Nephron (organoid): ENCODE results near the gene TLE1.

Experiments
- H3K27ac Mint-ChIP-seq, 3 experiments: 2 replicates each; pipeline ENCODE4 v1.8.0; 2020; ENCODE audit warnings: mixed read lengths in 3 of 3, mild to moderate bottlenecking in 2 of 3, moderate library complexity in 1 of 3
- H3K27me3 Mint-ChIP-seq: 2 replicates; pipeline ENCODE4 v1.8.0; 2021; ENCODE audit warnings: low read depth, mild to moderate bottlenecking, moderate library complexity, mixed read lengths
- H3K36me3 Mint-ChIP-seq: 2 replicates; pipeline ENCODE4 v1.8.0; 2020; ENCODE audit warnings: low read depth, mixed read lengths
- H3K4me1 Mint-ChIP-seq: 2 replicates; pipeline ENCODE4 v1.8.0; 2020; ENCODE audit warnings: mixed read lengths
- H3K4me3 Mint-ChIP-seq, 3 experiments: 2 replicates each; pipeline ENCODE4 v1.8.0; 2020; ENCODE audit warnings: mild to moderate bottlenecking in 3 of 3, mixed read lengths in 3 of 3, moderate library complexity in 2 of 3
- H3K9me3 Mint-ChIP-seq: 2 replicates; pipeline ENCODE4 v1.8.0; 2020; ENCODE audit warnings: mixed read lengths
- TF ChIP-seq, protein P1 (sequence below), 3 experiments: fragments of 200-600 bp; sonication (generic); IDR thresholded peaks; one replicate each; pipeline ENCODE4 v1.5.0; 2021; ENCODE audit warnings: antibody characterized with exemption in 3 of 3; ENCODE audit not compliant: unreplicated experiment in 3 of 3

TLE1 gene

DNA sequence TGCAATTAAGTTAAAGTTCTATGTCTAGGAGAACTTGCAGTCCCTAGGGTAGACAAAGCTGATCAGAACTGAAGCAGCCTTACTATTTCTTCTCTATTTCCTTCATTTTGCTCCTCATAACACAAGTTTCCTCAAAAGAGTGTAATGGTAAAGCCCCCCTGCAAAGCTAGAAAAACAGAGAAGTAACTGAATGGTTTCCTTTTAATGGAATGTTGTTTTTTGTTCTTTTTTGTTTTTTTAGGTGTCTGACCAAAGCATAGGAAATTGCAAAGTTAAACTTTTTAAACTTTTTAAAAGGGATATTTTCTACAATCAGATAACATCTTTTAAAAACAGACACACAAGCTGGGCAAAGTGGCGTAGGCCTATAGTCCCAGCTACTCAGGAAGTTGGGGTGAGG is 145.7 kb downstream of the TLE1 start:
- Mint-ChIP-seq H3K36me3 (no peaks in the 10 kb centered on the region), H3K4me1 (peaks cover 44% of the 10 kb centered on the region), H3K4me3 (no peak overlapping the region), H3K9me3 (no peaks in the 10 kb centered on the region), H3K27ac (no peak overlapping the region), H3K27me3 (peaks cover 5% of the 10 kb centered on the region)
- TF ChIP-seq, protein P1, sequence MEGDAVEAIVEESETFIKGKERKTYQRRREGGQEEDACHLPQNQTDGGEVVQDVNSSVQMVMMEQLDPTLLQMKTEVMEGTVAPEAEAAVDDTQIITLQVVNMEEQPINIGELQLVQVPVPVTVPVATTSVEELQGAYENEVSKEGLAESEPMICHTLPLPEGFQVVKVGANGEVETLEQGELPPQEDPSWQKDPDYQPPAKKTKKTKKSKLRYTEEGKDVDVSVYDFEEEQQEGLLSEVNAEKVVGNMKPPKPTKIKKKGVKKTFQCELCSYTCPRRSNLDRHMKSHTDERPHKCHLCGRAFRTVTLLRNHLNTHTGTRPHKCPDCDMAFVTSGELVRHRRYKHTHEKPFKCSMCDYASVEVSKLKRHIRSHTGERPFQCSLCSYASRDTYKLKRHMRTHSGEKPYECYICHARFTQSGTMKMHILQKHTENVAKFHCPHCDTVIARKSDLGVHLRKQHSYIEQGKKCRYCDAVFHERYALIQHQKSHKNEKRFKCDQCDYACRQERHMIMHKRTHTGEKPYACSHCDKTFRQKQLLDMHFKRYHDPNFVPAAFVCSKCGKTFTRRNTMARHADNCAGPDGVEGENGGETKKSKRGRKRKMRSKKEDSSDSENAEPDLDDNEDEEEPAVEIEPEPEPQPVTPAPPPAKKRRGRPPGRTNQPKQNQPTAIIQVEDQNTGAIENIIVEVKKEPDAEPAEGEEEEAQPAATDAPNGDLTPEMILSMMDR (IDR thresholded peaks at IDR 0.05; ENCODE audit: unreplicated experiment in 3 of 3), result no peak

DNA sequence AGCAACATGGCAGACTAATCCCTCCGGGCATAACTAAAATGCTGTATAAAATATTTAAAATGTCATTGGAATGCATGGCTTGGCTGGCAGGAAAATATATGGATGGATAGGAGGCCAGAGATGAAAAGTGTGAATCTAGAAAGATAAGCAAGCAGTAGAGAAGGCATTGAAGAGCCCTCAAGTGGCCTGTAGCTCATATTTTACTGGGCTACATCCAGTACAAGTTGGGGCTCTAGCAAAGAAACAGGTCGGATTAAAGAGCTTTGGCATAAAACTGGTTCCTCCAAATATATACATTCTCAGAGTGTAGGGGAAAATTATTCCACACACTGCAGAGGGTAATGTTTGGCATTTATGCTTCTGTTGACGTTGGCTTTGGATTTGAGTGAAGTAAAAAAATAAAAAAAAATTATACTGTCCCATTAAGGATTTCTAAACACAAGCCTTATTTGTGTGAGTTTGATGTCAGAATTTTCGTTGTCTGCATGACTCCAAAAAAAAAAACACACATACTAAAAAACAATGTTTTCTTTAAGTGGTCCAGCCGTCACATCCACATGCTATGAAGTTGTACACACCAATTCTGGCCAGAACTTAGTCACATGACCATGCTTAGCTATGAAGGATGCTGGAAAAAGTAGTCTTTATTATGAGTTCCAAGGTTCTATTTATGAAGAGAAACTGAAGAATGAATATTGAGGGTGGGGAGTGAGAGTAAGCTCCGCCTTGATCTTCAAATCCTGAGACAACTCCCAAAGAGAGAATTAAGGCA is 147.0 kb downstream of the TLE1 start:
- Mint-ChIP-seq H3K9me3 (no peaks in the 10 kb centered on the region), H3K27ac (peak overlapping the region in 1 of 3 experiments; percentile 36), H3K4me1 (peaks cover 50% of the 10 kb centered on the region), H3K4me3 (no peak overlapping the region), H3K36me3 (no peaks in the 10 kb centered on the region), H3K27me3 (peaks cover 5% of the 10 kb centered on the region)
- TF ChIP-seq, protein P1 (IDR thresholded peaks at IDR 0.05; ENCODE audit: unreplicated experiment in 3 of 3), result no peak

DNA sequence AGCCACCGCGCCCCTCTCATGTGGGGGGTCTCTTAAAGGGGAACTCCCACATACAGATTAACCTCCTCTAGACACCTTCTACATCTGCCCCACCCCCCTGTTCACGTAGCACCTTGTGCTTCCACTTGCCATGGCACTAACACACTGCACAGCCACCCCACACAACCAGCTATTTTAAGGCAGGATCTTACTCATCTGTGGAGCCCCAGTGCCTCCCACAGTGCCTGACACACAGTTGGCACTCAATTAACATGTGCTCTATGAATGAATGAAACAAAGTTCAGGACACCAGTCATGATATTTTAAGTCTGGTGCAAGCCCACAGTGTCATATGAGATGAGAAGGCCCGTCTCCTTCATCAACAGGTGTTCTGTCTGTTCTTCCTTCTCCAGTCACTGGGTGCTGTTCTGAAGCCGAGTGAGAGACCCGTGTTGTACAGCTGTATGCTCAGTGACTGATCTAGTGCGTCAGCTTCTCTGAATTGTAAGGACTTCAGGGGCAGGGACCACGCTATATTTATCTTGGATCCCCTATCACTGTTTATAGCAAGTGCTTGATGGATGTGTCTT is 149.1 kb downstream of the TLE1 start:
- Mint-ChIP-seq H3K27me3 (no peaks in the 10 kb centered on the region), H3K4me3 (peak overlapping the region in 2 of 3 experiments; percentile 35 to 54), H3K9me3 (no peaks in the 10 kb centered on the region), H3K4me1 (peaks cover 35% of the 10 kb centered on the region), H3K27ac (peak overlapping the region; percentile 24 to 96 (median 88)), H3K36me3 (no peaks in the 10 kb centered on the region)
- TF ChIP-seq, protein P1 (IDR thresholded peaks at IDR 0.05; ENCODE audit: unreplicated experiment in 3 of 3), result no peak

DNA sequence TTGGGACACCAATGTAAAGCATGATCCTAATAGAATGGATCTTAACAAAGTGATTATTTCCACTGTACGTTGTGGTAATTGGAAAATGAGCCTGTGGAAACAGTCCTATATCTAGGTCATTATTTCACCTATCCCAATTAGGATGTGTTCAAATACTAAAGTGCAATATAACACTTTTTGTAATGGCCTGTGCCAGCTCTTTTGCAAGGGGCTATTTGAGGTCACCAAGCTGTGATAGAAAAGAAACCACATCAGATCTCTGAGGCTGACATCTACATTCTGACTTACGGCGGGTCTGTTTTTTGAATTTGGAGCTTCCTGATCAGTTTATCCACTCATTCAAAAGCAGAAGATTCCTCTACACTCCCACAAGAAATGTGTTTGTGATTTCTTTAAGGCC is 150.0 kb downstream of the TLE1 start:
- Mint-ChIP-seq H3K4me3 (peak overlapping the region in 1 of 3 experiments; percentile 35), H3K9me3 (no peaks in the 10 kb centered on the region), H3K27me3 (no peaks in the 10 kb centered on the region), H3K4me1 (peaks cover 35% of the 10 kb centered on the region), H3K36me3 (no peaks in the 10 kb centered on the region), H3K27ac (peak overlapping the region; percentile 79 to 92 (median 83))
- TF ChIP-seq, protein P1 (IDR thresholded peaks at IDR 0.05; ENCODE audit: unreplicated experiment in 3 of 3), result no peak

DNA sequence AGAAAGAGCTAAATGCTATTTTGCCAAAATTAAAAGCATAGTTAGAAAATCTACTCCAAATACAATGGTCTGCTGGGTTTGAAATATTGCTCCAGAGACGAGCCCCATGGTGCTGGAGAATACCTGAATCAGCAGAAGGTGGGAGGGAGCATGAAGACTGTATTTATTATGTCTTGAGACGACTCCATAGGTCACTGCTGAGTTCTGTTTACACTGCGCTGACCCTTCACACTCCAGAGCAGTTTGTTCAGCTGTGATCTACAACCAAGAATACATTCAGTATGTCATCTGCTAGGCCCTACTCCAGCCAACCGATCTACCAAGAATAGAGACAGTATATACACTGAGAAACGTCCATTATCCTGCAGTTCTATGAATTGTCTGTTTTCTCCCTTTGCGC is 150.5 kb downstream of the TLE1 start:
- no peaks in the 10 kb centered on the region for H3K27me3 Mint-ChIP-seq
- peaks cover 35% of the 10 kb centered on the region for H3K4me1 Mint-ChIP-seq
- H3K4me3 Mint-ChIP-seq, result peak overlapping the region in 1 of 3 experiments; percentile 35
- H3K9me3 Mint-ChIP-seq, result no peaks in the 10 kb centered on the region
- peak overlapping the region; percentile 79 to 92 (median 83) for H3K27ac Mint-ChIP-seq
- no peaks in the 10 kb centered on the region for H3K36me3 Mint-ChIP-seq
- TF ChIP-seq, protein P1 (IDR thresholded peaks at IDR 0.05; ENCODE audit: unreplicated experiment in 3 of 3), result no peak
